GM18907 (cell line): ENCODE data around the gene EEF1AKMT3.
"Not testable (repeated sequence)": the region's sequence is repeated elsewhere in the genome, so short reads cannot be mapped to it uniquely, and the experiment has no call there.

ENCODE experiments used
- ATAC-seq: cut with Tn5 transposase; IDR thresholded peaks from one replicate; pipeline ENCODE4 v1.9.1; 2021; ENCODE audit warnings: mild to moderate bottlenecking, moderate library complexity; ENCODE audit not compliant: unreplicated experiment

EEF1AKMT3 gene

DNA sequence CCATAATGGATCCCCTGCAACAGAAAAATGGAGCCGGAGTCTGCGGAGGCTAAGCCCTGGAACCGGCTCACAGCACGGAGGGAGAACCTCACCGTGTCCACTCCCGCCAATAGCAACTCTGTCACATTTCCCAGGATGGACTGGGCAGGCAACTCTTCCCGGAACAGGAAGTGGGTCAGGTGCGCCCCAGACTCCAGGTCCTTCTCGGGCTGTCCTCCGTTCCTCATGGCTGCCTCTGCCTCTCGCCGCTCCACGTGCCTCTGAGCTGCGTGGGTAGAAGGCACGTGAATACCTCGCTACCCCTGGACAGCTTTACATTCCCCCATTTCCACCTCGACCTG, 7.8 kb upstream of the EEF1AKMT3 start:
- no peak for ATAC-seq

DNA sequence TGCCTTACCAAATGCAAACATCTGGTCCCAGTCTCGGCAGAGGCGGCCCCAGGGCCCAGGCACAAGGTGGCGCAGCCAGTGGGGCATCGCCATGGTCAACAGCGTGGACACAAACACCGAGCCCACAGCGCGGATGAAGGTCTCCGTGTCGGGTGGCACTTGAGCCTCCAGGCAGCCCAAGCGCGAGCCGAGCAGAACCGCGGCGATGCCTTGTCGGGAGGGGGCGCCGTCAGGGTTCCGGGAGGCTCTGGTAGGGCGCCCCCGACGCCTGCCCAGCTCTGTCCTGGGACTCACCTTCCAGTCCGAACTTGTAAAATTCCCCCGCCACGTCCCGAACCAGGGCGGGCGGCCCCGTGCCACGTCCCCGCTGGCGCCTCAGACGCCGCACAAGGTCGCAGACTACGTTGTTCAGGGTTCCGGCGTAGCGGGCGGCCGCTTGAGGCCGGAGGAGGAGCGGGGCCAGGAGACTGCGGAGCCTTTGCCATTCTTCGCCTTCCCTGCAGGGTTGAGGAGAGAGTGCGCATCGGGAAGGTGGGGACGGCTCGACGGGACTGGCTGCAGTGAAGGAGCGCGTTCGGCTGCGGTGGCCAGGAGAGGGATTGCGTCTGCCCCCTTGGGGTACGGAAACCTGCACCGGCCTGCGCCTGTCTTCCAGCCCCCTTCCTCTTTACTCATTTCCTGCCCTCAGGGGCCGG, 7.3 kb upstream of the EEF1AKMT3 start:
- peak; percentile 60 for ATAC-seq

DNA sequence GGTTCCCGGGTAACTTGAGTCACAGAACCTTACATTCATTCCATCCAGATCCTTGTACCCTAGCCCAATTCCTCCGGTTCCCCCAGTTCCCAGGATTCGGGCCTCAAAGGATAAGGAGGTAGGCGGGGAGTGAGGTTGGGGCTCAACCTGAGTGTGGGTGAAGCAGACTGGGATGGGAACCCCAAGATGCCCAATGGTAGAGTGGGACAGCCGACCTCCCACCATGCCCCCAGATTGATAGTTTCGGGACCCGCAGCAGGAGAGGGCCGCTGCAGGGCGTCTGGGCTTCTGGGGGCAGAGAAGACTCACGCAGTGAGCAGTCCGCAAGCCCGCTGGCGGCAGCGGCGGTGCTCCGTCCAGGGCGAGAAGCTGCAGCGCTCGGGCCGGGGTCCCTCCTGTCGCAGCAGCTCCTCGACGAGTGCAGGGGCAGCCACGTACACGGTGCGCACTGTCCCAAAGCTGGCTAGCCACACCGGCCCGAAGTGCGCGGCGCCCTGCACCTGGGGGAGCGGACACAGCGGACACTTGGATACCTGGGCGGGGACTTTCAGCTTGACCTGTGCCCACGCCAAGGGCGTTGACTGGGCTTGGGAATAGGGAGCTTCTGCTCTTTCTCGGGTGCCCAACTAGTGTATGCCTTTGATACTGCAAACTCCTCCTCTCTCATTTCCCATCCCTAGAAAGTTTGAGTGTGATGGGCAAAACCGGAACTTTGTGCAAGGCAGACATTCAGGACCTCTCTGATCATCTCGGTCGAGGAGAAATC, 6.5 kb upstream of the EEF1AKMT3 start:
- ATAC-seq: peak; percentile 6

DNA sequence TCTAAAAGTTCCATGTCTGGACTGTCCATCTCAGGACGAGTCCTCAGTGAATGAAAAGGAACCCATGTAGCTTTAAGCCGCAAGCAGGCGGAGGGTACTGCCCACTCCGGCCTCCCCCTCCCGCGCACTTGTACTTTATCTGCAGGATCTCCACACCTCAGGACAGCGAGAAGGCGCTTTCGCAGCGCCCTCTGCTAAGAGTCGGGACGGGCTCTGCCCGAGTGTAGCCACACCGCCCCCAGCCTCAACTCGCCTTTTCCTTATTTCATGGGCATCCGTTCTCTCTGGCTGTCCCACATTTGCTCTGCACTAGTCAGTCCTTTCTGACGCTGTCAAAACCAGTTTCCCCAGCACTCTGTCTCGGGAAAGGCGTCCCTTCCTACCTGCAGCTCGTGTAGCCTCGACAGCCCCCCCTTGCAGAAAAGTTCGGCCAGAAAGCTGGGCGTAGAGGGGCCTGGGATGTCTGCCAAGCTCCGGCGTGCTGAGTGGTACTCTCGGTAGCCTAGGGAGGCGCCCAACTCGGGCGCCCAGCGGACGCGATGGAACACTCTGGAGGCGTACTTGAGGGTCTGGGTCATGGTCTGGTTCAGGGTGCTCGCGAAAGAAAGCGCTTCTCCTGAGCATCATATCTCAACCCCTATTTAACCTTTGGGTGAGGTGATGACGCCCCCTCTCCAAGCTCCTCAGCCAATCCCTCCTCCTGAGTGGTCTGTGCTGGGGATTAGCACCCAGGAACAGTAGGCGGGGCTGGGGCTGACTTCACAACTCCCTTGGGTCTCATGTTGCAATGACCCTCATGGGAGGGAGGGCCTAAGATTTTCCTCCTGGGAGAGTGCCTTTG, 5.7 kb upstream of the EEF1AKMT3 start, which contains the start of gene CYP27B1:
Gene CYP27B1, minus strand, starts transcription at position 615 of the 841 bp plus-strand sequence. Its CDS starts 37 bp downstream, at position 578.
- no peak for ATAC-seq

DNA sequence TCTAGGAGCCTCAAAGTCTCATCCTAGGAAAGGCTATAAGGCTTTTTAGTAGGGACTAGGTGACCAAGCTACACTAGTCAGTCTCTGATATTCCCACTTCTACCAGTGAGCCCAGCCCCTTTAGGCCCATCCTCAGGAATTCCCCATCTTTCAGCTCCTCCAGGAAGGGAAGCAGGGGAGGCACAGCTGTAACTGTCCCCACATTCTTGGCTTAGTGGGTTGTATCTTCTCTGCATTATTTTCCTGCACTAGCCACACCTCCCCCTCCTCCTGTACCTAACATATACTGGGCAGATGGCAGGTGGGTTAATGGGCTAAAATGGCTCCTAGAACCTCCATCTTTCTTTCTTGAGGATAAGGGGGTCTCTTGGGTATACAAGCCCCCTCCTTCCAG, 5.1 kb upstream of the EEF1AKMT3 start:
- no peak for ATAC-seq

DNA sequence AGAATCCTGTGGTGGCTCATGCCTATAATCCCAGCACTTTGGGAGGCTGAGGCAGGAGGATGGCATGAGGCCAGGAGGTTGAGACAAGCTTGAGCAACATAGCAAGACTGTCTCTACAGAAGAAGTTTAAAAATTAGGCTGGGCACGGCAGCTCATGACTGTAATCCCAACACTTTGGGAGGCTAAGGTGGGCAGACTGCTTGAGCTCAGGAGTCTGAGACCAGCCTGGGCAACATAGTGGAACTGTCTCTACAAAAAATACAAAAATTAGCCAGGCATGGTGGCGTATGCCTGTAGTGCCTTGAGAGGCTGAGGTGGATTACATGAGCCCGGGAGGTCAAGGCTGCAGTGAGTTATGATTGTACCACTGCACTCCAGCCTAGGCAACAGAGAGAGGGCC, 4.5 kb upstream of the EEF1AKMT3 start:
- ATAC-seq: no peak

DNA sequence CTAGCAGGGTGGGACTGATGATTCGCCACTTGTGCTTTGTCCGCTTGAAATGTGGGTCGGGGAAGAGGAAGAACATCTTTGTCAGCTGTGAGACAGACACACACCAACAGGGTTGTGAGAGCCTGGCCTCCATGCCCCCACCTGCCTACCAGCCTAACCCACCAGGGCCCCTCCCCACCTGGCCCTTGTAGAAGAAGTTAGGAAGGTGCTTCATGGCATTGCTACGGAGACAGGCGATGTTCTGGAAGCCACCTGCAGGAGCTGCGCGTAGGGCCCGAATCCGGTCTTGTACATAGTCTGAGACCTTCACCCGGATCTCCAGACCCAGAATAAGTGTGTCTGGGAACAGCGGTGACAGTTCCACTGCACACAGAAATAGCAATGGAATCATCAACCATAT, 2.8 kb upstream of the EEF1AKMT3 start:
- no peak for ATAC-seq

DNA sequence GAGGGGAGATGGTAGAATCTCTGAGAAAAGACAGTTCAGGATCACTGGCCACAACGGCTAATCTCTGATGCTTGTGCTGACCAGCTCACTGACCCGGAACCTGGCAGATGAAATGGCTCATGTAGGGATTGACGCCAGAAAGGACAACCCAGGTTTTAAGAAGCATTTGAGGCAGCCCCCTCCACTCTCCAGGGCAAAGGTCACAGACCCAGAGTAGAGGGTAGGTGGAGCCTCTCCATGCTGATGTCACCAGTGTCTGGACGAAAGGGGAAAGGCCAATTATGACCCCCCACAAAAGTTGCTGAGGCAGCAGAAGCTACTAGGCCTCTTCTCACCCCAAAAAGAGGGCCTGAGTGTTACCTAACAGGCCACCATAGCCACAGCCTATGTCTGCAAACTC, 1.7 kb upstream of the EEF1AKMT3 start:
- no peak for ATAC-seq

DNA sequence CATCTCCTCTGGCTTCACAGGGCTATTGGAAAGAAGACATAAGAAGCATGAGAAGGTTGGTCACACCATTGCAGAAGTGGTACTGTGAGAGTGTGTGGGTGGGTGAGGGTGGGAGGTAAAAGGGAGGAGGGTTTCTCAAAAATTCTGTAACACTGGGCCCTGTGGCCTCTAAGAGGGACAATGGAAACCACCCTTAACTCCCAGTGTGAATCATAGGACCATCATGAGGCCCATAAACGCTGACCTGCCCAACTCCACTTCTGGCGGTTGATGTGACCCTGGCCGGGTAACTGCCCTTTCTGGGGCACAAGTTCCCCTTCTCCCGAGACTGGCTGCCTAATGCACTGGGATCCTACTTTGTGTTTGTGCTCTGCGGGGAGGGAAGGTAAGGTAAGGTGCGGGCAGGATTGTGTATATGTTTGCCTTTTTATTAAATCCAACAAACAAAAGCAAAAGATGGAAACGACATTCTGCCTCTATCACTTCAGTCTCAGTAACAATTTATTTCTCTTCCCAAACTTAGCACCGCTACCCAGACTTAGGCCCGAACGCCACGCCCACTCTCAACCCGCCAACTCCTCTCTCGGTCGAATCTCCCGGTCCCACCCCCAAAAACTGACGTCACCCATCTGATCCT, 1.1 kb upstream of the EEF1AKMT3 start:
- peak; percentile 77 for ATAC-seq

DNA sequence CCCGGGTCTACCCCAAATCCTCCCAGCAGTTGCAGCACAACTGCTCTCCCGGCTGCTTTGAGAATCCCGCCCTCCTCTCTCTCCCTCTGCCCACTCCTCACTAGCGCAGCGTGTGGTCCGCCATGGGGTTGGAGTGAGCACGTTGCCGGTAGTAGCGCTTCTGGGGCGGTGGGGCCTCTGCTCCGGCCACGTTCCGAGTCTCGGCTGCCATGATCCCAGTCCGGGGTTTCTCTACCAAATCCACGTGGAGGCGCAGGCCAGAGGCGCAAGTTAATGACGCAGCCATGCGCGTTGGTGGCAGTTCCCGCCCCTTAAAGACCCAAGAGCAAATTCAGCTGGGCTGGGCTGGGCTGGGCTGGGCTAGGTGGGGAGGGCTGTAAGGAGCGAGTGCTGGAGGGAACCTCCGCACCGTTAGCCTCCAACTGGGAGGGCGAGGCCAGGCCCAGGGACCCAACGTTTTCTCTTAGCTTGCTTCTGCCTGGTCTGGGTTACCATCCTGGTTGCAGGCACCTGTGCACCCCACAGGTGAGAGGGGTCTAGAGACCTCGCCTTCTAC, 463 bp upstream of the EEF1AKMT3 start, which contains the start of gene METTL1:
Gene METTL1, minus strand, starts transcription at position 233 of the 556 bp plus-strand sequence. Its CDS starts 22 bp downstream, at position 211.
- ATAC-seq: peak; percentile 84

DNA sequence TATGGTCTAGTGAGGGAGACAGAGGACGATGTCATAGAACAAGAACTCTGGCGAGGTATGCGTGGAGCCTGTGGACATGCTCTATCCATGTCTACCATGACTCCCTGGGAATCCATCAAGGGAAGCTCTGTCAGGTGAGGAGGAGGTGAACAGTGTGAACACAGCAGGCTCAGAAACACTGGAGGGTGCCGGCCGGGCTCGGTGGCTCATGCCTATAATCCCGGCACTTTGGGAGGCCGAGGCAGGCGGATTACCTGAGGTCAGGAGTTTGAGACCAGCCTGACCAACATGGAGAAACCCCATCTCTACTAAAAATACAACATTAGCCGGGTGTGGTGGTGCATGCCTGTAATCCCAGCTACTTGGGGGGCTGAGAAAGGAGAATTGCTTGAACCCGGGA, 2.2 kb downstream of the EEF1AKMT3 start:
- ATAC-seq: not testable (repeated sequence)

DNA sequence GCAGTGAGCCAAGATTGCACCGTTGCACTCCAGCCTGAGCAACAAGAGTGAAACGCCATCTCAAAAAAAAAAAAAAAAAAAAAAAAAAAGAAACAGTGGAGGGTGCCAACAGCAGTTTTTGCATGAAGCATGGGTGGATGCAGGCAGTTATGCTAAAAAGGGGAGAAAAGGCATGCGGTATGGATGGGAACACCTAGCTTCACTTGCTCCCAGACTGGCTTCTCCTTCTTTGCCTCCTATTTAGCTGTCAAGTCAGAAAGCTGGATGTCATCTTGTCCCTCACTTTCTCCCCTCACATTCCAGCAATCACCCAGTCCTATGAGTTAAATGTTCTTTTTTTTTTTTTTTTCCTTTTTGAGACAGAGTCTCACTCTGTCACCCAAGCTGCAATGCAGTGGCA, 2.6 kb downstream of the EEF1AKMT3 start:
- ATAC-seq: no peak

DNA sequence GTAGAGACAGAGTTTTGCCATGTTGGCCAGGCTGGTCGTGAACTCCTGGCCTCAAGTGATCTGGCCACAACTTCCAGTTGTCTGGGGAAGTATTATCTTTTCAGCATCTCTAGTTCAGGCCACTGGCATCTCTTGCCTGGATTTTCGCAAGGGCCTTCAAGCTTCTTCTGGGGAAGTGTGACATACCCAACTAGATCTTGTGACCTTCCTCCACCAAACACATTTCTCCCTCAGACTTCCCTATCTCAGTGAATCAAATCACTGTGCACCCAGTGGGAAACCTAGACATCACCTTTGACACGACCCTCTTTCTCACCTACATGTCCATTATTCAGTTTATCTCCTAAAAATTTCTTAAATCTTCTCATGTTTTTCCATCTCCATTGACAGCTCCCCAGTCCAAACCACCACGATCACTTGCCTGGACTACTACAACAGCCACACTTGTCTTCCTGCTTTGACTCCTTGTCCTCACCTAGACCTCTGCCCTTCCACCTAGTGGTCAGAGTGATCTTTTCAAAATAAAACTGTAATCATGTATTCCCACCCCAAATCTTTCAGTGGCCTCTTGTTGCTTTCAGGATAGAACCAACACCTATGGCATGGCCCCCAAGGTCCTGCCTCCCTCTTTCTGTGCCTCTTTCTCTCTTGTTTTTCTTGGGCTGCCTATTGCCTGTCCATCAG, 3.3 kb downstream of the EEF1AKMT3 start:
- no peak for ATAC-seq

DNA sequence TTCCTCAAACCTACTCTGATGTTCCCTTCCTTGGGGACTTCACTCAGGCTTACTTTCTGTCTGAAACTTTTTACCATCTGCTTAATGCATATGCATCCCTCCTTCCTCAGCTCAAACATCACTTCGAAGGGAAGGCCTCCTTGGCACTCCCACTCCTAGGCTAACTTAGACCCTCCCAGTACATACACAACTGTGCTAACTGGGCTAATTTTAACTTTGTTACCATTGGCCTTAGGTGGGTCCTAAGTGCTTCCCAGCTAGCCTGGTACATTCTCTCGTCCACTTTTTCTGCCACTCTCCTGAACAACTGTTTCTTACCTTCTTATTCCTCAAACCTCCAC, 3.8 kb downstream of the EEF1AKMT3 start:
- ATAC-seq: no peak

DNA sequence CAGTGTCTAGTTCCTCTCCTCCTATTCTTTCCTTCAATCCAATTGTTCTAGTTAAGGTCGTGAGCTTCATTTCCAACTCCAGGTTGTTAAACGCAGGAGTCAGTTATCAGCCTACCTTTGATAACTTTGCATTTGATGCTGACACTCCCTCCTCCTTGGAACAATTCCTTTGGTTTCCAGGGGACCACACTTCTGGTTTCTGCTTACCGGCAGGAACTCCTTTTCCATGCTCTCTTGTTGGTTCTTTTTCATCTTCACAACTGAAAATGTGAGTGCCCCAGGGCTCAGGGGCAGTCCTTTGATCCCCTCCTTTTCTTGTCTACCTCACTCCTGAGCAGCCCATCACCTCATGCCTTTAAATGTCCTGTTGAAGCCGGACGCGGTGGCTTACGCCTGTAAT, 5.0 kb downstream of the EEF1AKMT3 start:
- ATAC-seq: no peak

DNA sequence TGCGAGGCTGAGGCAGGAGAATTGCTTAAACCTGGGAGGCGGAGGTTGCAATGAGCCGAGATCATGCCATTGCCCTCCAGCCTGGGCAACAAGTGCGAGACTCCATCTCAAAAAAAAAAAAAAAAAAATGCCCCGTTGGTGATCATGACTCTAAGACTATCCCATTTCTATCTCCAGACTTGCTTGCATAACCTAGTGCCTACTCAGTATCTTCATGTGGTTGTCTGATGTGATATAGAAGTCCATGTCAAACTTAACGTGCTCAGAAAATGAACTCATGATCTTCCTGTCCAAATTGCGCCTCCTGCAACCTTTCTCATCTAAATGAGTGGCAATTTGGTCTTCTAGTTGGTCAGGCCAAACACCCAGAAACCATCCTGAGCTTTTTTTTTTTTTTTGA, 5.5 kb downstream of the EEF1AKMT3 start:
- no peak for ATAC-seq

DNA sequence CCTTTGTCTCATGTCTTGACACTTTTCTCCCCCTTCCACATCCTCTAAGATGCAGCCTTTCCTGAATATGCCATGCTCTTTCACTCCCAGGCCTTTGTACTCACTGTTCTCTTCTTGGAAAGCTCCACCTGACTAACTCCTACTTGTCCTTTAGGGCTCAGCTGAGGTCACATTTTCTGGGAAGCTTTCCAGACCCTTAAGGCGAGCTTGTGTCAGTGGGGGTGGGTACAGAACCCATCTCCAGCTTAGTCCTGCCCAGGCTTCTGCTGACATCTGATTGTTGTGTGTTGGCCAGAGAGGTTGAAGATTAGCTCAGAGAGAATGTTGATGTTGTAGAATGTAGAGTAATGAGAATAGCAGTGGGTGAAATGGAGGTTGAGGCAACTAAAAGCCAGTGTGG, 7.3 kb downstream of the EEF1AKMT3 start:
- ATAC-seq: no peak

DNA sequence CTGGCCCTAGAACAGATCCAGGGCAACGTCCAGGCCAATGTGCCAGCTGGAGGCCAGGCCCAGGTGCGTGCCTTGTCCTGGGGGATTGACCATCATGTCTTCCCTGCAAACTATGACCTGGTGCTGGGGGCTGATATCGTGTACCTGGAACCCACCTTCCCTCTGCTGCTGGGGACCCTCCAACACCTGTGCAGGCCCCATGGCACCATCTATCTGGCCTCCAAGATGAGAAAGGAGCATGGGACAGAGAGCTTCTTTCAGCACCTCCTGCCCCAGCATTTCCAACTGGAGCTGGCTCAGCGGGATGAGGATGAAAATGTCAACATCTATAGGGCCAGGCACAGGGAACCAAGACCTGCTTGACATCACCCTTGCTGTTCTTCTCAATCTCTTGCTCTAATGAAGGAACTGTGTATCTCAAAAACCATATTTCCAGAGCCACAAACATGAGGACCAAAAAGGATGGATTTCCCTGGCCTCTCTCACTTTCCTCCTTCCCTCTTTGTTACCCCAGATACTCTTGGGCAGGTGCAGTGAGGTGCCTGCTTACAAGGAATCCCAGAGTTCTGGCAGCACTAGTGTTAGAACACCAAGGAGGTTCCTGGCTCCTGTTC, 8.0 kb downstream of the EEF1AKMT3 start:
- no peak for ATAC-seq

DNA sequence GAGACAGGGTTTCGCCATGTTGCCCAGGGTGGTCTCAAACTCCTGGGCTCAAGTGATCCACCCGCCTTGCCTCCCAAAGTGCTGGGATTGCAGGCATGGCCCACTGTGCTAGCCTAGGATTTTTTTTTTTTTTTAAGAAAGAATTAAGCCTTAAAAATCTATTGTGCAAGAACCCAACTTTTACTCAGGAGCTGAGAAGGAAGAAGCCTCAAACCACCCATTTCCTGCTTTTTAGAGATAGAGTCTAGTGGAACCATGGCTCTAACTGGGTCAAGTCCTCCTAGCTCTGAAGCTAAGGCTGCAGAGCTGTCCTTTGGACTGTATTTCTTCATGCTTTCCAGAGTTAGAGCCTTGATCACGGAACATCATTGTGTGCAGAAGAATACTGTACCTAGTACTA, 8.8 kb downstream of the EEF1AKMT3 start:
- no peak for ATAC-seq

DNA sequence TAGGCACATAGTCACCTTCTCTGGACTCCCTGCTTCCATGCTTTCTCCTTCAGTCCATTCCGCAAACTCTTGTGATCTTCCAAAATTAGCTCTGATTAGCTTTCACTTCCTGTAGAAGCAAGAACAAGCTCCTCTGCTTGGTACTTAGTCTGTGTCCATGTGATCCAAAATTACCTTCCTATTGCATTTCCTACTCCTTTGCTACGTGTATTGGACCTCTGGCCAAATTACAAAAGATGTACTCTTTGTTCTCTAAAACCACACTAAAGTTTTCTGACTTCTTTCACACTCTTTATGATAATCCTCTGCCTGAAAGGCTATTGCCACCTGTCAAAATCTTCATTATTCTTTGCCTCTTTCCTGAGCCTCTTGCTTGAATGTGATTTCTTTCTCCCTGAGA, 9.4 kb downstream of the EEF1AKMT3 start:
- ATAC-seq: no peak
